OCI-LY1 (cell line): ENCODE measurements around the gene NTRK3.

Source experiments
- EZH2 ChIP-seq: fragments of 200-600 bp; sonication (generic), shearing (Covaris generic); IDR thresholded peaks from 2 replicates; pipeline ENCODE4 v1.8.0; 2017; ENCODE audit warnings: borderline replicate concordance, mixed run types, mild to moderate bottlenecking, antibody characterized with exemption, low read length, moderate library complexity, mixed read lengths
- TF ChIP-seq, protein P1 (sequence below): fragments of 200-600 bp; sonication (generic), shearing (Covaris generic); IDR thresholded peaks from 2 replicates; pipeline ENCODE4 v1.5.1; 2017; ENCODE audit warnings: mild to moderate bottlenecking, antibody characterized with exemption, low read length, moderate library complexity, mixed read lengths

DNA sequence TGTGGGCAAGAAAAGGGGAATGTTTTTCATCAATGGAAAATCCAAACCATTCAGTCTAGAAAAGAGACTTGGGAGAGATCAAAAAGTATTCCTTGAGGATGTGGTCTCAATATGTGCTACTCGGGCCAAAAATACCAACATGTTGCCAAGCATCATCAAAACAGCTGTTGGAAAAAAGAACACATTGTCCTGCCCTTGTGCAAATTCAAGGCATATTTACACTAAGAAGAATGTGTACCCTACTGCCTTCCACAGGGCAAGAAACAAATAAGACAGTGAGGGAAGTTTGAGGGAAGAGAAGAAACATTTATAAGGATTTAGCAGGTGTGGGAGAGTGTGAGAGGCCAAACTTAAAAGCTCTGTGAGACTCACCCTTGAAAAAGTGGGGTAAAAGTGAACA lies 252.1 kb downstream of the NTRK3 start:
- TF ChIP-seq, protein P1, sequence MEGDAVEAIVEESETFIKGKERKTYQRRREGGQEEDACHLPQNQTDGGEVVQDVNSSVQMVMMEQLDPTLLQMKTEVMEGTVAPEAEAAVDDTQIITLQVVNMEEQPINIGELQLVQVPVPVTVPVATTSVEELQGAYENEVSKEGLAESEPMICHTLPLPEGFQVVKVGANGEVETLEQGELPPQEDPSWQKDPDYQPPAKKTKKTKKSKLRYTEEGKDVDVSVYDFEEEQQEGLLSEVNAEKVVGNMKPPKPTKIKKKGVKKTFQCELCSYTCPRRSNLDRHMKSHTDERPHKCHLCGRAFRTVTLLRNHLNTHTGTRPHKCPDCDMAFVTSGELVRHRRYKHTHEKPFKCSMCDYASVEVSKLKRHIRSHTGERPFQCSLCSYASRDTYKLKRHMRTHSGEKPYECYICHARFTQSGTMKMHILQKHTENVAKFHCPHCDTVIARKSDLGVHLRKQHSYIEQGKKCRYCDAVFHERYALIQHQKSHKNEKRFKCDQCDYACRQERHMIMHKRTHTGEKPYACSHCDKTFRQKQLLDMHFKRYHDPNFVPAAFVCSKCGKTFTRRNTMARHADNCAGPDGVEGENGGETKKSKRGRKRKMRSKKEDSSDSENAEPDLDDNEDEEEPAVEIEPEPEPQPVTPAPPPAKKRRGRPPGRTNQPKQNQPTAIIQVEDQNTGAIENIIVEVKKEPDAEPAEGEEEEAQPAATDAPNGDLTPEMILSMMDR: no peak
- no peak for TF ChIP-seq EZH2
